ENCODE data around the gene ASAP3. TPM values are rescaled to one million over a fixed set of nuclear protein-coding genes. Genes with fewer than 3 reads are reported as not detected.

ASAP3 gene
- polyA plus RNA-seq, 2 of the 4 experiments (the other 2 are of a cell fraction): 4.0 to 5.2 TPM

- CTCF ChIA-PET: interaction anchor here (0.5 to 0.8 kb wide), 3 partner anchors 19 to 436 kb away, joined by 3 to 4 read pairs (median 4); no protein-coding TSS in a partner anchor
- ATAC-seq (no peak), DNase-seq (ENCODE audit: low read depth in 1 of 2, low spot score in 1 of 2) (no peak), FAIRE-seq (no peak)
- Histone ChIP-seq H3K4me3 (no peak overlapping the region), H3K9me3 (no peaks in the 10 kb centered on the region), H3K4me2 (no peak overlapping the region), H3K27ac (no peak overlapping the region), H3K4me1 (no peaks in the 10 kb centered on the region)
- TF ChIP-seq GATA3 (IDR thresholded peaks at IDR 0.05; ENCODE audit: borderline replicate concordance) (no peak), RNF2 (IDR thresholded peaks at IDR 0.05; ENCODE audit: borderline replicate concordance, low read depth) (no peak), NPAS2 (CRISPR knock-in tag; IDR thresholded peaks at IDR 0.05; ENCODE audit: borderline replicate concordance) (no peak), JUN (IDR thresholded peaks at IDR 0.05) (no peak), ATOH8 (CRISPR knock-in tag; IDR thresholded peaks at IDR 0.05; ENCODE audit: low read depth) (no peak), CBX2 (IDR thresholded peaks at IDR 0.05; ENCODE audit: borderline replicate concordance, low read depth) (no peak), HOXB5 (CRISPR knock-in tag; IDR thresholded peaks at IDR 0.05) (no peak), POLR2AphosphoS2 (conservative IDR thresholded peaks at IDR 0.05; ENCODE audit: low read length) (no peak), MYC (IDR thresholded peaks at IDR 0.05; ENCODE audit: borderline replicate concordance, low read length) (no peak), MAX (IDR thresholded peaks at IDR 0.05) (no peak), HMGXB4 (CRISPR knock-in tag; IDR thresholded peaks at IDR 0.05; ENCODE audit: borderline replicate concordance) (no peak), FOSB (CRISPR knock-in tag; IDR thresholded peaks at IDR 0.05) (no peak), KDM1A (IDR thresholded peaks at IDR 0.05; ENCODE audit: low read depth) (no peak)
- POLR2A ChIA-PET: no interaction called here
- WGBS (ENCODE audit: missing lambda C conversion rate): 80% methylated on average over 5 of the region's 5 CpGs
Measured at GRCh38 chr1:23425193-23425494, 58.8 kb downstream of the ASAP3 start.

GRCh38 chr1:23424293-23425192 is 59.4 kb downstream of the ASAP3 start, which contains the start of gene TCEA3:
Gene TCEA3, minus strand, starts transcription at chr1:23424748. Its CDS starts 115 bp downstream, at chr1:23424633.
- Histone ChIP-seq H3K4me1 (no peaks in the 10 kb centered on the region), H3K27ac (no peak within 1 kb of the TSS), H3K4me3 (no peak within 1 kb of the TSS), H3K9me3 (no peaks in the 10 kb centered on the region), H3K4me2 (no peak within 1 kb of the TSS)
- ChIA-PET CTCF (interaction anchor here (0.8 kb wide), 1 partner anchor 19 kb away, joined by 3 read pairs; no protein-coding TSS in a partner anchor), POLR2A (no interaction called here)
- FAIRE-seq: no peak
- ATAC-seq: no peak
- WGBS (ENCODE audit: missing lambda C conversion rate): 91% methylated on average over 42 of the region's 84 CpGs
- no peak for TF ChIP-seq EP300 (IDR thresholded peaks at IDR 0.05)
- no peak for TF ChIP-seq TFCP2L1 (CRISPR knock-in tag; IDR thresholded peaks at IDR 0.05)
- no peak for TF ChIP-seq HEYL (CRISPR knock-in tag; IDR thresholded peaks at IDR 0.05)
- no peak for TF ChIP-seq BCL3 (IDR thresholded peaks at IDR 0.05)
- TF ChIP-seq CHD4 (IDR thresholded peaks at IDR 0.05; ENCODE audit: borderline replicate concordance): no peak
- no peak for TF ChIP-seq MAZ (IDR thresholded peaks at IDR 0.05; ENCODE audit: borderline replicate concordance, low read depth, low read length)
- no peak for TF ChIP-seq HES2 (IDR thresholded peaks at IDR 0.05)
- TF ChIP-seq SMC3 (IDR thresholded peaks at IDR 0.05): no peak
- no peak for TF ChIP-seq ZC3H11A (IDR thresholded peaks at IDR 0.05)
- DNase-seq (ENCODE audit: low read depth in 1 of 2, low spot score in 1 of 2): no peak

All from A549 (cell line).